HG02623 (cell line): ENCODE data around the gene VPS52.

ENCODE experiments used
- ATAC-seq: cut with Tn5 transposase; IDR thresholded peaks from one replicate; pipeline ENCODE4 v1.9.1; 2021; ENCODE audit warnings: moderate library complexity; ENCODE audit not compliant: unreplicated experiment

Gene VPS52

GRCh38 chr6:33271468-33272274 is at the start of gene VPS52, which contains the start of gene RPS18:
Gene VPS52 (minus strand): TSS chr6:33271876. CDS start chr6:33271675, 201 bp downstream.
Gene RPS18 (plus strand): TSS chr6:33272075. CDS start chr6:33272120, 45 bp downstream.
- ATAC-seq, result peak; percentile 72

GRCh38 chr6:33321227-33321626 is 49.6 kb upstream of the VPS52 start:
- no peak for ATAC-seq

- ATAC-seq, result no peak
These were observed 48.9 kb upstream of the VPS52 start for GRCh38 chr6:33320315-33321181.

- ATAC-seq, result no peak
These were observed 48.3 kb upstream of the VPS52 start for GRCh38 chr6:33319939-33320314.

- no peak for ATAC-seq
These were observed 46.9 kb upstream of the VPS52 start for GRCh38 chr6:33318426-33319073.

- ATAC-seq, result peak; percentile 45
These were observed 46.2 kb upstream of the VPS52 start, which contains the start of gene ZBTB22 for GRCh38 chr6:33317669-33318425. Gene ZBTB22 (minus strand): TSS chr6:33317744. CDS start chr6:33316916, 828 bp downstream.

- no peak for ATAC-seq
These were observed 45.7 kb upstream of the VPS52 start for GRCh38 chr6:33317419-33317668.

- no peak for ATAC-seq
These were observed 45.1 kb upstream of the VPS52 start for GRCh38 chr6:33316603-33317418.

GRCh38 chr6:33315793-33316602 is 44.3 kb upstream of the VPS52 start:
- no peak for ATAC-seq

- ATAC-seq, result no peak
These were observed 43.5 kb upstream of the VPS52 start for GRCh38 chr6:33314943-33315792.

- ATAC-seq, result no peak
These were observed 42.9 kb upstream of the VPS52 start for GRCh38 chr6:33314515-33314942.

- ATAC-seq, result peak; percentile 39
These were observed 42.2 kb upstream of the VPS52 start, which contains the start of gene TAPBP for GRCh38 chr6:33313709-33314514. Gene TAPBP (minus strand): TSS chr6:33314078. CDS start chr6:33314041, 37 bp downstream.

GRCh38 chr6:33313105-33313708 is 41.5 kb upstream of the VPS52 start:
- no peak for ATAC-seq

- ATAC-seq, result no peak
These were observed 40.9 kb upstream of the VPS52 start for GRCh38 chr6:33312361-33313104.

- no peak for ATAC-seq
These were observed 34.7 kb upstream of the VPS52 start for GRCh38 chr6:33306356-33306755.

- no peak for ATAC-seq
These were observed 33.4 kb upstream of the VPS52 start for GRCh38 chr6:33305052-33305451.
